HFF-Myc (cell line): Measurements from ENCODE around the gene RAPGEF6.

Source experiments
- DNase-seq: peaks from one replicate; pipeline ENCODE4 v3.0.0-alpha.2; 2011; ENCODE audit warnings: low read depth; ENCODE audit errors: extremely low read depth
- H3K4me3 ChIP-seq: replicated peaks from 2 replicates; pipeline ENCODE4 v1.5.1; 2011; ENCODE audit warnings: low read depth, mild to moderate bottlenecking, control low read depth, low read length
- CTCF ChIP-seq: IDR thresholded peaks from 2 replicates; pipeline ENCODE4 v1.5.1; 2012; ENCODE audit warnings: mild to moderate bottlenecking, low read depth, low read length, control low read depth; ENCODE audit errors: missing control alignments

RAPGEF6 gene

GRCh38 chr5:131430794-131431193, 204.2 kb downstream of the RAPGEF6 start:
- H3K4me3 ChIP-seq: no peak overlapping the region
- DNase-seq: no peak
- TF ChIP-seq CTCF: no peak

GRCh38 chr5:131426011-131426410, 209.0 kb downstream of the RAPGEF6 start:
- no peak for DNase-seq

GRCh38 chr5:131423056-131423455, 212.0 kb downstream of the RAPGEF6 start:
- H3K4me3 ChIP-seq: no peak overlapping the region
- no peak for DNase-seq
- peak; percentile 47 for TF ChIP-seq CTCF

More at GRCh38 chr5:131426011-131426410, 209.0 kb downstream of the RAPGEF6 start:
- H3K4me3 ChIP-seq: no peak overlapping the region
- TF ChIP-seq CTCF: no peak

GRCh38 chr5:131419877-131420276, 215.2 kb downstream of the RAPGEF6 start:
- no peak for DNase-seq
- no peak overlapping the region for H3K4me3 ChIP-seq

GRCh38 chr5:131418846-131419245, 216.2 kb downstream of the RAPGEF6 start:
- no peak overlapping the region for H3K4me3 ChIP-seq
- no peak for TF ChIP-seq CTCF
- DNase-seq: no peak

More at GRCh38 chr5:131419877-131420276, 215.2 kb downstream of the RAPGEF6 start:
- no peak for TF ChIP-seq CTCF

GRCh38 chr5:131417240-131417869, 217.7 kb downstream of the RAPGEF6 start:
- peak; percentile 61 for DNase-seq
- TF ChIP-seq CTCF: peak; percentile 72
- no peak overlapping the region for H3K4me3 ChIP-seq

GRCh38 chr5:131416729-131417128, 218.3 kb downstream of the RAPGEF6 start:
- H3K4me3 ChIP-seq: no peak overlapping the region
- DNase-seq: no peak
- TF ChIP-seq CTCF: no peak
